RCC 7860 (cell line): ENCODE results near the gene KIAA1755.

Experiments
- DNase-seq: peaks from one replicate; pipeline ENCODE4 v3.0.0-alpha.2; 2015; ENCODE audit warnings: low spot score
- FAIRE-seq: peaks from 2 replicates; lab custom pipeline; 2012; peaks lifted over from hg19 to GRCh38; lab: Jason Lieb, UNC

Gene KIAA1755

GRCh38 chr20:38192323-38192885 is 68.1 kb downstream of the KIAA1755 start:
- FAIRE-seq, result no peak
- DNase-seq, result no peak

GRCh38 chr20:38191654-38192053 is 68.9 kb downstream of the KIAA1755 start:
- DNase-seq (no peak), FAIRE-seq (no peak)

DNA sequence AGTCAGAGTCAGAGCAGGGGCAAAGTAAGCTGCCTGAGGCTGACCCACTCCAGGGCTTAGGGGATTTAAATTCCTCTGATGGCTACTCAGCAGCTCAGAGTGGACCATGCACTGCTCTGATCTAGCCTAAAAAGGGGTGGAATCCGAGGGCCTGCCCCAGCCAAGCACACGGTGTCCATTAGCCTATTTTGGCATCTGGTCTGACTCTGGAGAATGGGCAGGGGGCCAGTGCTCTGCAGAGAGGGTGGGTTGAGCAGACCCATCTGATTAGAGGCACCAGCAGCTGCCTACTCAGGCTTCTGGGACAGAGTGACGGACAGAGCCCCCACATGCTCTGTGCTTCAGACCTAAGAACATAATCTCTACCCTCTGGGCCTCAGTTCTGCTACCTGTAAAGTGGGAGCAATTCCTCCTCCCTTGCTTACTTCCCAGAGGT is 69.6 kb downstream of the KIAA1755 start:
- FAIRE-seq, result no peak
- DNase-seq, result no peak

GRCh38 chr20:38190166-38190565 is 70.4 kb downstream of the KIAA1755 start:
- FAIRE-seq, result no peak
- DNase-seq, result no peak

DNA sequence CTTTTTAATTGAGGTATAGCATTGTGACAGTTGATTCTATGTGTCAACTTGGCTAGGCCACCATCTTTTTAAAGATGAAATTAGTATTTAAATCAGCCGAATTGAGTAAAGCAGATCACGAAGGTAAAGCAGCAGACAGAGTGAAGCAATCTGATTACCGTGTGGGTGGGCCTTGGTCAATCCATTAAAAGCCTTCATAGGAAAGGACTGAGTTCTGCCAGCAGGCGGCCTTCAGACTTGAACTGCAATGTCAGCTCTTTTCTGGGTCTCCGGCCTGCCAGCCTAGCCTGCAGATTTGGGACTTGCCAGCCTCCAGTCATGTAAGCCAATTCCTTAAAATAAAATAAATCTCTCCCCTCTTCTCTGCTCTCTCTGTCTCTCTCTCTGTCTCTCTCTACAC is 73.0 kb downstream of the KIAA1755 start:
- DNase-seq (no peak), FAIRE-seq (no peak)

DNA sequence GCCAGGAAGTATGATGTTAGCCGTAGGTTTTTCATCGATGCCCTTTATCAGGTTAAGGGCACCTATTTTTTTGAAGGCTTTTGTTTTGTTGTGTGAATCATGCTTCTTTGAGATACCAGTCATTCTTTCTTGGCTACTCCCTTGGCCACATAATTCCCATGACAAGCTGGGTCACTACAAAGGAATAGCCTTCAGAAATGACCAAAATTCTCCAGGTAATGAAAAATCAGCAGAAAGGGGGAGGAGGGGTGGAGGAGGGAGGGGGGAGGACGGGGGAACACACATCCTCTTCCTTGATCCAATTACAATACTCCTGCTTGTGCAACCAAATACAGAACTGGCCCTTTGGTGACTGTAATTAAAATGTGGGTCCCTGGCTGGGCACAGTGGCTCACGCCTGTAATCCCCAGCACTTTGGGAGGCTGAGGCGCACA is 73.7 kb downstream of the KIAA1755 start:
- peak; percentile 98 for DNase-seq
- FAIRE-seq, result peak; percentile 94

DNA sequence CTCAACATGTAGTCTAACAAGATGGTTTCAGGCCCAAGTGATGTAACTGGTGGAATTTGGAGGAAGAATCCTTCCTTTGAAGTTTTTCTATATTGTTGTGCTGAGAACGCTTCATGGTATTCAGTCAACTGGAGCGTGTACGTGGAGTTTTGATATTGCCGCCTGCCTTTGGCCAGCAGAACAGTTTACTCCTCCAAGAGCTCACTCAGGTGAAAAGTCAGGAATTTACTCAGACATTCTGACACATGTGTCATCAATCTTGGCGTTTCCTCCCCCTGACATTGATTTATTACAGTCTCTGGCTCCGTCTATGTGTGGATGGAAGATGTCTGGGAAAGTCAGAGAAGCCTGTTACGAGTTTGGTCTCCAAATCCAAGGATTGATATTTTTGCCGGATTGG is 76.4 kb downstream of the KIAA1755 start:
- FAIRE-seq (peak; percentile 98), DNase-seq (peak; percentile 100)

DNA sequence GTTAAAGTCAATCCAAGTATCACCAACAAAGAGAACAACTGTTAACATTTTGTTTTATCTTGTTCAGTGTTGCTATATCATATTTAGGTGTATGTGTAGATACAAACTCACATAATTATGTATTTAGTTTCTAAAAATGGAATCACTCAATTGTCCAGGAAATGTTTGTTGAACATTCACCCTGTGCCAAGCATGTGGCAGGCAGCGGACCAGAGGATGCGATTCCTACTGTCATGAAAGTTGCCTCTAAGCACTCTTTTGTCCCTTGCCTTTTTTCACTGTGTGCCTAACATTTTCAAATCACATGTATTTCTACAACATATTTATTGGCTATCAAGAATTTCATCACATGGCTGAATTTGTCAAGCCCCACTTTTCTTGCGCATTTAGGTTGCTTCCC is 78.6 kb downstream of the KIAA1755 start:
- FAIRE-seq (no peak), DNase-seq (no peak)

GRCh38 chr20:38181207-38181801 is 79.2 kb downstream of the KIAA1755 start:
- FAIRE-seq (peak; percentile 92), DNase-seq (peak; percentile 96)

DNA sequence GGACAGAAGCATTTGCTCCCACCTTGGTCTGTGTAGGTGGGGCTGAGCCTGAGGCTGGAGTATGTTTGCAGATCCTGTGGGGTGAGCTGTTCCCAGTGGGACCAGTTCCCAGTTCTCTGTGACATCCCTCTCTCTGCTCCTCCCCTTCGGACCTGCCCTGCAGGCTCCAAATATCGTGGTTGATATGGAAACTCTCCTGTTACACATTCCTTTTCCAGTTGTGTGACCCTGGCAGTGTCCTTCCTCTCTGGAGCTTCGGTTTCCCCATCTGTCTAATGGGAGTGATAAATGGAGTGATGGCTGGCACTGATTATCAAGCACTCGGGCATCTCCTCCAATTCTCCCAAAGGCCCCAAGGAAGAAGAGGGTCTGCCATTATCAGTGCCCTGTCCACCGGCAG is 79.8 kb downstream of the KIAA1755 start:
- DNase-seq (peak; percentile 95), FAIRE-seq (no peak)

DNA sequence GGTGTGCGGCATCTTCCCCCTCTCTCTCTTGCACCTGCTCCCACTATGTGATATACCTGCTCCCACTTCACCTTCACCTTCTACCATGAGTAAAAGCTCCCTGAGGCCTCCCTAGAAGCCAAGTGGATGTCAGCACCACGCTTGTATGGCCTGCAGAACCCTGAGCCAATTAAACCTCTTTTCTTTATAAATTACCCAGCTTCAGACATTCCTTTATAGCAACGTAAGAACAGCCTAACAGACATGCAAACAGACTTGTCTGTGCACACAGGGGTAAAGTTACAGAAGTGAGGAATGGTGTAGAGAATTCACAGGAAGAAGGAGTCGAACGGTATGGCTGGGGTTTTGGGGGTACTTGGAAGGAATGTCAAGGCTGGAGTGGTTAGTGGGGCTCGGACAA is 80.7 kb downstream of the KIAA1755 start:
- FAIRE-seq (no peak), DNase-seq (no peak)

DNA sequence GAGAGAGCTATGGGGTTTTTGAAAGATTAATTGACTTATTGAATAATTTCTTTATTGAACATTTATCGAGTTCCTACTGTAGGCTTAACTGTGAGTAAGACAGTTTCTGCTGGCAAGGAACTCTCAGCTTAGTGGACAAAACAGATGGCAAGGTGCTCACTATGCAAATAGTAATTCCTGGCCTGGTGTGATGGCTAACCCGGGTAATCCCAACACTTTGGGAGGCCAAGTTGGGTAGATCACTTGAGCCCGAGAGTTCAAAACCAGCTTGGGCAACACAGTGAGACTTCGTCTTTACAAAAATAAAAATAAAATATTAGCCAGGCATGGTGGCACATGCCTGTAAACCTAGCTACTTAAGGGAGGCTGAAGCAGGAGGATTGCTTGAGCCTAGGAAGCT is 82.0 kb downstream of the KIAA1755 start:
- DNase-seq, result no peak
- FAIRE-seq, result no peak

- FAIRE-seq (no peak), DNase-seq (no peak)
Measured at GRCh38 chr20:38178065-38178491, 82.5 kb downstream of the KIAA1755 start.

- DNase-seq, result no peak
- FAIRE-seq, result no peak
Measured at GRCh38 chr20:38177201-38177600, 83.3 kb downstream of the KIAA1755 start.

DNA sequence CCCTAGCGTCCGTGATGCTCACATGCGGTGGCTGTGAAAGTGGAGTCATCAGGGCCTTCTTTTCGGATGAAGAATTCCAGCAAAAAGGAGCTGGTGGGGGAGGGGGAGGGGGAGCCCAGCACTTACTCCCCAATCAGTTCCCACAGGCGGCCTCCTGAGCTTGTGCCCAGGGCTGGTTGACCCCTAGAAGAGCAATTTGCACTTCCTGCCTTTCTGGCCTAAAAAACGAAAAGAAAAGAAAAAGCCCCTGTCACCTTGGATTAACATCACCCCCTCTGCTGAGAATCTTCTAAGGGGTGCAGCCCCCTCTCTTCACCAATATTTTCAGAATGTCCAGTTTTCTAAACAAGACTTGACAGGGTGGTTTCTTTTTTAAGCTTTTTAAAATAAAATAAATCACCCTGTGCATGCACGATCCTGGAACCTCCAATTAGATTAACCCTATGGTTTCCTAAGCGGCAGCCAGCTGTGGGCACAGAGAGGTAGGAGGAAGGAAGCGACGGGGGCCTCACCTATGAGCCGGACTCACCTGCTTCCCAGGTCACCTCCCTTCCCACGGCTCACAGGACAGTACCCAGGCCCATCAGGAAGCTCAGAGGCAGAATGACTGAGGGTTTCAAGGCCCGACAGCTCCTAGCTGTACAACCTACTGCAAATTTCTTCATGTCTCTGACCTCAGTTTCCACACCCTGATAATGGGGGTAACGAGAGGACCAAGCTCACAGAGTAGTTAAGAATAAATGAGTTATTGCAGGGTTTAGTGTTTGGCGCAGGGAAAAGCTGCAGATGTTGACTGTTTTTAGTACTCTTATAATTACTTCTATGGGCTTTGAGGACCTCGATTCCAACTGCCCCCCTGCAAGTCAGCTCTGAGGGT is 85.0 kb downstream of the KIAA1755 start:
- no peak for FAIRE-seq
- DNase-seq, result no peak

GRCh38 chr20:38173237-38174156 is 87.0 kb downstream of the KIAA1755 start:
- peak; percentile 87 for FAIRE-seq
- DNase-seq, result peak; percentile 96

DNA sequence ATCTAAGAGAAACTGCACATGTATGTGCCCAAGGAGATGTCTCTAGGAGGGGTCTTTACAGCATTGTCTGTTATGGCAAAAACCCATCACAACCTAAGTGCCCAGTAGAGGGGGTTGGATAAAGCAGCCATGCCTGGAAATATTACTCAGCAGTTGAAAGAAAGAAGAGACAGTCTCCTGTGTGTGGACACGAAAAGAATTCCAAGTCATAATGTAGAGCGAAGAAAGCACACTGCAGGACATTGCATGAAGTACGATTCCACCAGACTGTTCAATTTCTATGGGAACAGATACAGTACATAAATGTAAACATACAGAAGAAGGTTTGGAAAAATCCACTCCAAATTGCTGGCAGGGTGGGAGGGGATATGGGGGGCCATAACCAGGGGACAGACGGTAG is 88.1 kb downstream of the KIAA1755 start:
- FAIRE-seq (peak; percentile 33), DNase-seq (peak; percentile 69)

DNA sequence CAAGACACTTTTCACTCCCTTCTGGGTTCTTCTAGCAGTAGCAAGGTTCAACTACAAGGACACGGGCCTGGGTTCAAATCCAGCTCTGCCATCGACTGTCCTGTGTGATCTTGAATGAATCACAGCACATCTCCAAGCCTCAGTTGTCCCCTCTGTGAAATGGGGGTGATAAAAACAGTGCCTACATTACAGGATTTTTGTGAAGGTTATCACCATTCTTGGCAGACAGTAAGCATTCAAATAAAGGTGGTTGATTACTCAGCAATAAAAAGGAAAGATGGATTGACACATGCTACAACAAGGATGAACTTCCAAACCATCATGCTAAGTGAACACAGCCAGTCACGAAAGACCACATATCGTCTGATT is 88.9 kb downstream of the KIAA1755 start:
- DNase-seq (no peak), FAIRE-seq (no peak)

DNA sequence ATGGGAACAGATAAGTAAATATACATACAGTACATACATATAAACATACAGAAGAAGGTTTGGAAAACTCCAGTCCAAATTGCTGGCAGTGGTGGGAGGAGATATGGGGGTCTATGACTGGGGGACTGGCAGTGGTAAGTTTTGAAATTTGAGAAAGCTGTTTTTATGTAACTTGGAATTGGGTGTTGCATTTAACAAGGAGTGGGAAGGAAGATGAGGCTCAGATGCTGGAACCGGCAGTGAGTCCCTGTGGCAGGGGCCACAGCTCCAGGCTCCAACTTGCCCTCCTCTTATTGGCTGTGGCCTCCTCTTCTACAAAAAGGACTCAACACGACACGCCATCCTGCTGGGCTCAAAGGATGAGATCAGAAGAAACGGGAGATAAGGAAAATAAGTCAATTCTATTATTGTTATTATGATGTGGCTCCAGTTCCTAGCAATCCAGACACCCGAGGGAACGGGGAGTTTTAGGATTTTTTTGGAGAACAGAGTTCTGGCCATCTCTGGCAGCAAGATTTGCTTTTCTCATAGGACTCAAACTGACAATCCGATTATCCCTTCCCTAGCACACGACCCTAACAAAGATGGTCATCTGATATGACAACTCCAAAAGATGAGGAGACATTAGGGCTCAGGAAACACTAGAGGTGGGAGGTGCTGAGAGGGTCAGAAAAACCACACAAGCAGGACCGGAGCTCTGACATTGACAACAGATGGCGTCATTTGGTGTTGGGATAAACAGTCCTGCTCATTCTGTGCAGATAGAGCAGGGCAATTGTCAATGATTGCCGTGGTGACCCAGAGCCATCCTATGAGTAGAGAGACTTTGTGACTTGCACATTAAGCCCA is 89.5 kb downstream of the KIAA1755 start:
- FAIRE-seq (no peak), DNase-seq (peak; percentile 48)

DNA sequence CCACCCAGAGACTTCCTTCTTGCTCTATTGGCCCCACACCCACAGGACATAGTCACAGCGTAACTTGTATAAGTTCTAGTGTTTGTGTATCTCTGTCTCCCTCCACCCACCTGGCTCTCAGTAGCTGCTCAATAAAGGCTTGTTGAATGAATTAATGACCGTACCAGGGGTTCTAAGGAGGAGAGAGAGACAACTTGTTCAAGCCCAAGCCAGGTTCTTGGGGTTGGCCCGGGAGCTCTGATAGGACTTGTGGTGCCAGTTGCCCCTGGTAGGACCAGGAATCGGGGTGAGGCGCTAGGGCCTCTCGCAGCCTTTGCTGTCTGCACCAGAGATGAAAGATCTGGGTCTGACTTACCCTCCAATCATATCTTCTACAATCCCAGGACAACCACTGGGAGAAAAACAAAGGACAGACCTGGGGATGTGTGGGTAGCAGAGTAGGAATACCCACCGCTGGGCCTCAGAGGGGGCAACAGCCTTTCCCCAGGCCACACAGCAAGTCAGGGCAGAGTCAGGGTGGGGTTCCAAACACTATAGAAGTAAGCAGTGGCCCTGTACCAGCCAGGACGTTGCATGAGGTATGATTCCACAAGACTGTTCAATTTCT is 90.2 kb downstream of the KIAA1755 start:
- FAIRE-seq (no peak), DNase-seq (no peak)
